ENCODE measurements around the gene BMPER.

DNA sequence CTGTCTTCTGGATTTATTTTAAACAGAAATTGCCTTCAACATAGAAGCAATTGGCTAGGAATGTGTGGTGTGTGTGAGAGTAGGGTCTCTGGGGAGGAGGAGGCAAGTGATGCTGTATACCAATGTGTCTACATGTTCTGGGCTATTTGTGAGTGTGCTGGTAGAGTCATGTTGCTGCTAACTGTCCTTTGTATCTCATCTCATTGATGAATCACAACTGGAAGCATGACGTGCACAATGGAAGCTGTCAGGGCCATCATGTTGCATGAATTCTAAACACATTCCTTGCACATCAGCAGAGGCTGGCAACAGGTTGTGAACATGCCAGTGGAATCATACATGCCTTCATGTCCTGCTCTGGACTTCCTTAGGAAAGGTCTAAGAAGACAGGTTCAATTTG, 199.7 kb downstream of the BMPER start:
- TF ChIP-seq EZH2 (IDR thresholded peaks at IDR 0.05; ENCODE audit: insufficient read depth, poor library complexity, severe bottlenecking) (no peak), EZH2phosphoT487 (IDR thresholded peaks at IDR 0.05; ENCODE audit: insufficient read depth, low read depth) (no peak)
